ENCODE data around the gene KRTAP29-1.
A peak's percentile ranks its signal among the peaks of the same experiment; 100 is the strongest.

The KRTAP29-1 gene

GRCh38 chr17:41322094-41322902 lies 19.6 kb upstream of the KRTAP29-1 start:
- peak; percentile 65 for ATAC-seq
- Mint-ChIP-seq H3K4me1 (peaks cover 44% of the 10 kb centered on the region), H3K4me3 (no peak overlapping the region), H3K9me3 (peaks cover 15 to 16% of the 10 kb centered on the region in 2 donors), H3K27ac (no peak overlapping the region), H3K27me3 (no peaks in the 10 kb centered on the region)
- DNase-seq, result no peak

DNA sequence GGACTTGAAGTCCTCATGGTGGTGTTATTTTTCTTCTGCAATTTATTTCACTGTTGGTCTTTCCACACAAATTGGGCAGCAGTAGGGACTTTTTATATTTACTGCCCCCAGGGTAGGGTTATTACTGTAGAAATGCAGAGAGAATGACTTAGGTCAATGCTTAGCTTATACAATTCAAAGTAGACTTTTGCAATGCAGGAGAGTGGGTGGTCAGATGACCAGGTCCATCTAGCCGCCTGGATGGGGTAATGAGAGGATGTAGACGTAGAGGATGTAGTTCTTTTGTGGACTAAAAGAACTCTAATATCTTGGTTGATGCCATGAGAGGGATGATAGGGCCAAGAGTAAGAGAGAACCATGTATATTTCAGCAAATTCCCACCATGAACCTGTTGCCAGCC lies 15.6 kb upstream of the KRTAP29-1 start:
- no peak overlapping the region for H3K4me3 Mint-ChIP-seq
- no peak for ATAC-seq
- no peak for DNase-seq
- H3K4me1 Mint-ChIP-seq, result peaks cover 6% of the 10 kb centered on the region
- H3K9me3 Mint-ChIP-seq, result peaks cover 15 to 16% of the 10 kb centered on the region in 2 donors
- H3K27ac Mint-ChIP-seq, result no peak overlapping the region
- H3K27me3 Mint-ChIP-seq, result no peaks in the 10 kb centered on the region

GRCh38 chr17:41315814-41316445 lies 13.3 kb upstream of the KRTAP29-1 start:
- H3K27ac Mint-ChIP-seq, result no peak overlapping the region
- ATAC-seq (no peak), DNase-seq (no peak)
- no peak overlapping the region for H3K4me3 Mint-ChIP-seq
- no peaks in the 10 kb centered on the region for H3K27me3 Mint-ChIP-seq
- peaks cover 15 to 16% of the 10 kb centered on the region in 2 donors for H3K9me3 Mint-ChIP-seq
- H3K4me1 Mint-ChIP-seq, result peaks cover 5% of the 10 kb centered on the region

DNA sequence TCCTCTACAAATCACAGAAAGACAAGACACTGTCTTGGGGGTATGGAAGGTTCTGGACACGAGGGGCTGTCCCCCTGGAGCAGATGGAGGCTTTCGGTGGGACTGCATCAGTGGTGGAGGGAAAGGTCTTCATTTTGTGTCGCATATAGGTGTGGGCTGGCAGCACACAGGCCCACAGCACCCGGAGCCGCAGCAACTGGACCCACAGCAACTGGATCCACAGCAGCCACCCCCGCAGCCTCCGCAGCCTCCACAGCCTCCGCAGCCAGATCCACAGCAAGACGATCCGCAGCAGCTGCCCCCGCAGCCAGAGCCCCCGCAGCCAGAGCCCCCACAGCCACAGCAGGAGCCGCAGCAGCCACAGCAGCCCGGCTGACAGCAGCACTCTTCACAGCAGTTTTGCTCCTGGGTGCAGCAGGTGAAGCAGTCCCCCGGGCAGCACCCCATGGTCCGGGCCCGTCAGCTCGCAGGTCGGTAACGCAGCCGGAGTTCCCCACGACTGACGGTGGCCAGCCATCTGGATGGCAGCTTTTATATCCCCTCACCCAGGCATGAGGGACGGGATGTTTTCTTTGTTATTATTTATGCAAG lies 12.6 kb upstream of the KRTAP29-1 start, which contains the start of gene KRTAP17-1:
Gene KRTAP17-1 (minus strand): TSS at position 507 of the 591 bp plus-strand sequence. CDS start 60 bp downstream, at position 447.
- no peaks in the 10 kb centered on the region for H3K27me3 Mint-ChIP-seq
- DNase-seq, result no peak
- ATAC-seq, result no peak
- H3K4me3 Mint-ChIP-seq, result no peak within 1 kb of the TSS
- H3K4me1 Mint-ChIP-seq, result peaks cover 12% of the 10 kb centered on the region
- no peak within 1 kb of the TSS for H3K27ac Mint-ChIP-seq
- H3K9me3 Mint-ChIP-seq, result peaks cover 9% of the 10 kb centered on the region in 2 donors

DNA sequence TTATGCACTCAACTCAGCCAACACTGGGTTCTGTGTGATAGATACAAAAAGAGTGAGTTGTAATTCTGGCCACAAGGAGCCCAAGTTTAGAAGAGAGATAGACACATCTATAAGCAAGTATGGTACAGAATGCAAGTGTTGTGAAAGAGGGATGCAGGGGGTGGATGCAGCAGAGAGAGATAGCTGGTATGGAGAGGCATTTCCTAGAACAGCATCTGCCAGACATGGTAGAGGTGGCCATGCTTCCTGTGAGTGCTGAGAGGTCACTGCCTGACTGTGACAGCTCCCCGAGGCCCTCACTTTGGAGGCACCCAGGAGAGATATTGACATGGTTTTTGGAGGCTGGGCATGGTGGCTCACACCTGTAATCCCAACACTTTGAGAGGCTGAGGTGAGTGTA lies 8.5 kb upstream of the KRTAP29-1 start:
- H3K27me3 Mint-ChIP-seq, result no peaks in the 10 kb centered on the region
- ATAC-seq (no peak), DNase-seq (no peak)
- no peak overlapping the region for H3K4me3 Mint-ChIP-seq
- H3K9me3 Mint-ChIP-seq, result no peaks in the 10 kb centered on the region
- no peak overlapping the region for H3K27ac Mint-ChIP-seq
- H3K4me1 Mint-ChIP-seq, result peaks cover 46% of the 10 kb centered on the region

- peak; percentile 67 for ATAC-seq
- no peaks in the 10 kb centered on the region for H3K9me3 Mint-ChIP-seq
Observed at GRCh38 chr17:41308918-41309359, 6.3 kb upstream of the KRTAP29-1 start, which contains the start of gene KRTAP16-1. KRTAP16-1 (minus strand) TSS chr17:41309309; CDS start chr17:41309253, 56 bp downstream.

GRCh38 chr17:41308251-41308917 lies 5.7 kb upstream of the KRTAP29-1 start:
- ATAC-seq (peak; percentile 89), DNase-seq (peak; percentile 42 to 69)
- Mint-ChIP-seq H3K27ac (peak overlapping the region; percentile 77 to 92), H3K27me3 (no peaks in the 10 kb centered on the region), H3K9me3 (no peaks in the 10 kb centered on the region), H3K4me1 (peaks cover 46% of the 10 kb centered on the region), H3K4me3 (peak overlapping the region; percentile 62 to 73)

More at GRCh38 chr17:41308918-41309359, 6.3 kb upstream of the KRTAP29-1 start, which contains the start of gene KRTAP16-1:
- Mint-ChIP-seq H3K4me1 (peaks cover 46% of the 10 kb centered on the region), H3K27ac (peak within 1 kb of the TSS; percentile 77 to 92), H3K27me3 (no peaks in the 10 kb centered on the region), H3K4me3 (peak within 1 kb of the TSS; percentile 62 to 73)
- peak in 1 of 2 donors; percentile 39 for DNase-seq

- Mint-ChIP-seq H3K27me3 (no peaks in the 10 kb centered on the region), H3K4me1 (peaks cover 46% of the 10 kb centered on the region), H3K27ac (no peak overlapping the region), H3K9me3 (no peaks in the 10 kb centered on the region), H3K4me3 (peak overlapping the region; percentile 62 to 73)
- DNase-seq (no peak), ATAC-seq (no peak)
Observed at GRCh38 chr17:41307647-41308046, 5.0 kb upstream of the KRTAP29-1 start.

DNA sequence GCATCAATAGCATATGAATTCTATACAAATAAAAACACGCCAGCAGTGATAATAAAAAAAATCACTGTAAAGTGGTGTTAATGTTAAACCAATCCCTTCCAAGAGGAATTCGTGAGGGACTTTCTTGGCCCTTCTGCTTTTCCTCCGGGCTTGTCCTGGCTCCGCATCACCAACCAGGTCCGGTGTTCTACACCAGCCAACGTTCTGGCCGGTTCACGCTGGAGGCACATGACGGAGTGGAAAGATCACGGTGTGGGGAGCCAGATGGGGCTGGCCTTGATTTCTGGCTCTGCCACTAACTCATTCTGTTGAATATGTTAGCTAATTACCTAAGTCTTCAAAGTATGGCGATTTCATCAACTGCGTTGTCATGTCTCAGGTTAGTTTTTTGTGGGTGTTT lies 1.4 kb upstream of the KRTAP29-1 start:
- Mint-ChIP-seq H3K4me1 (peaks cover 37% of the 10 kb centered on the region), H3K27ac (no peak overlapping the region), H3K9me3 (no peaks in the 10 kb centered on the region), H3K4me3 (no peak overlapping the region), H3K27me3 (no peaks in the 10 kb centered on the region)
- no peak for ATAC-seq
- DNase-seq, result no peak

GRCh38 chr17:41302981-41303380 lies 330 bp upstream of the KRTAP29-1 start:
- no peak for DNase-seq
- H3K27ac Mint-ChIP-seq, result no peak overlapping the region
- H3K27me3 Mint-ChIP-seq, result no peaks in the 10 kb centered on the region
- no peaks in the 10 kb centered on the region for H3K9me3 Mint-ChIP-seq
- H3K4me1 Mint-ChIP-seq, result peaks cover 26% of the 10 kb centered on the region
- H3K4me3 Mint-ChIP-seq, result no peak overlapping the region
- ATAC-seq, result no peak

DNA sequence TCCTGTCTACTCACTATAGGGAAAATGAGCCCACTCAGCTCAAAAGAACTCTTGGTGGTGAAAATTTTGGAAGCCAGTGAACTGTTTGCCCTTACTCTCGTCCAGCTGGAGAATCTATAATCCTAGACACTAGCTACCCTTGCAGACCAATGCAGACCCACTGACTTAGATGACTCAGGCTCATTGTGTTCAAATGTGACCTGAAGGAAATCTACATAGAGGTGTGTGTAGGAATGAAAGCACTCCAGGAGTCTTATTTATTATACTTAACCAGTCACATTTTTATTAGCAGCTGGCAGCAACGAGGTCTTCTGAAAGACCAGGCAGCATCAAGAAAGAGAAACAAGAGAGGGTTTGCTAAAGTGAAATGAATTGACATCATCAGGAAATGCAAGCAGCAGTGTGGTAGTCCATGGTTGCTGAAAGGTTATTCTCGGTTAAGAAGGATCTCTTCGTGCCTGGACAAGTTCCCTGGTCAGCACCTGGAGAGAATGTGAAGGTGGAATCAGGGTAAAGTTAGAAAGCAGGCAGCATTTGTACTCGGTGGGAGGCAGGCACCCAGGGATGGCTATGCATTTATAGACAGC lies 1.4 kb downstream of the KRTAP29-1 start:
- no peaks in the 10 kb centered on the region for H3K9me3 Mint-ChIP-seq
- H3K27ac Mint-ChIP-seq, result peak overlapping the region in 1 of 2 donors; percentile 57
- ATAC-seq (no peak), DNase-seq (no peak)
- H3K4me1 Mint-ChIP-seq, result peaks cover 15% of the 10 kb centered on the region
- H3K4me3 Mint-ChIP-seq, result no peak overlapping the region
- no peaks in the 10 kb centered on the region for H3K27me3 Mint-ChIP-seq

GRCh38 chr17:41298458-41299135 lies 4.1 kb downstream of the KRTAP29-1 start:
- Mint-ChIP-seq H3K27ac (no peak overlapping the region), H3K4me3 (no peak overlapping the region), H3K27me3 (no peaks in the 10 kb centered on the region), H3K4me1 (peaks cover 15% of the 10 kb centered on the region), H3K9me3 (no peaks in the 10 kb centered on the region)
- DNase-seq (no peak), ATAC-seq (no peak)

DNA sequence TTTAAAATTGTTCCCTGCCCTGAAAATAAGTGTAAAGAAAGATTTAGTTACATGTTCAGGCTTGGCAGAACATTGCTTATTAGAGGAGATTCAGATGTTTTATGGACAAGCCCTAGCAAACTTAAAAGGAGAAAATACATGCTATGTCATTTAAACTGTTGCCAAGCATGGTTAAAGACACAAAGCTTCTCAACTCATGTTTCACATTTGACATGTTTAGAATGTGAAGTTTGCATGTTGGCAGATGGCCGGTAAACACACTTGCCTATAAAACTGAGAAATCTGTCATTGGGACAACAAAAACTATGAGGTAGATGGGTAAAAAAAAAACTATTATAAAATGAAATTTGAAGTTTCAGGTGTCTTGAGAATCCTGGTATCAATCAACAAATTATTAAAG lies 5.8 kb downstream of the KRTAP29-1 start:
- no peak overlapping the region for H3K4me3 Mint-ChIP-seq

GRCh38 chr17:41294016-41294415 lies 8.6 kb downstream of the KRTAP29-1 start:
- ATAC-seq, result no peak
- no peaks in the 10 kb centered on the region for H3K27me3 Mint-ChIP-seq
- no peaks in the 10 kb centered on the region for H3K4me1 Mint-ChIP-seq
- DNase-seq, result no peak
- no peak overlapping the region for H3K27ac Mint-ChIP-seq
- H3K9me3 Mint-ChIP-seq, result no peaks in the 10 kb centered on the region
- no peak overlapping the region for H3K4me3 Mint-ChIP-seq

More for the DNA sequence above, 5.8 kb downstream of the KRTAP29-1 start:
- H3K4me1 Mint-ChIP-seq, result peaks cover 9% of the 10 kb centered on the region
- DNase-seq (no peak), ATAC-seq (no peak)
- no peak overlapping the region for H3K27ac Mint-ChIP-seq
- no peaks in the 10 kb centered on the region for H3K27me3 Mint-ChIP-seq
- no peaks in the 10 kb centered on the region for H3K9me3 Mint-ChIP-seq

All from stimulated activated naive CD8-positive, alpha-beta T cell treated with anti-CD3 and anti-CD28 coated beads, Interleukin-15, amount 100 ng/mL, for 72 hours (primary cell).